Thyroid gland (tissue), 4 donors: ENCODE results near the gene SCG2.

Experiments
- CTCF ChIP-seq, 6 experiments: fragments of 200-600 bp in 3 of 6; fragments of 450-650 bp in 3 of 6; sonication (generic) in 3 of 6; IDR thresholded peaks; one replicate each; pipeline ENCODE4 v1.5.1; 2016 to 2019; ENCODE audit warnings: antibody characterized with exemption in 6 of 6, mild to moderate bottlenecking in 2 of 6, inconsistent platforms in 1 of 6, moderate library complexity in 1 of 6
- POLR2A ChIP-seq, 2 donors: fragments of 450-650 bp; IDR thresholded peaks; one replicate each; pipeline ENCODE4 v1.6.1; 2017; ENCODE audit warnings: antibody characterized with exemption in 2 of 2, mild to moderate bottlenecking in 2 of 2, moderate library complexity in 1 of 2

GRCh38 chr2:223647258-223647952, 45.2 kb upstream of the SCG2 start:
- no peak for TF ChIP-seq CTCF (IDR thresholded peaks at IDR 0.05)
- no peak for TF ChIP-seq POLR2A (IDR thresholded peaks at IDR 0.05)
